Measurements from ENCODE around the gene PDCD6IP.

GRCh38 chr3:33833408-33834095 lies 35.1 kb downstream of the PDCD6IP start:
- no peak for TF ChIP-seq CTCF (conservative IDR thresholded peaks at IDR 0.05; ENCODE audit: low read length)
- TF ChIP-seq EZH2phosphoT487 (IDR thresholded peaks at IDR 0.05; ENCODE audit: borderline replicate concordance): no peak

Measured in Loucy (cell line).